Measurements from ENCODE around the gene HAPLN3. TPM values are rescaled to one million over a fixed set of nuclear protein-coding genes. Genes with fewer than 3 reads are reported as not detected.

The HAPLN3 gene
- polyA plus RNA-seq, 1 of the 3 experiments (the other 2 are of a cell fraction), result 9.7 TPM

- H3K4me2 ChIP-seq, result no peak overlapping the region
- POLR2A ChIA-PET, result no interaction called here
These were observed 49.7 kb downstream of the HAPLN3 start for GRCh38 chr15:88845616-88846015.

GRCh38 chr15:88844749-88845386, 50.5 kb downstream of the HAPLN3 start:
- H4K20me1 ChIP-seq (ENCODE audit: insufficient read depth), result no peaks in the 10 kb centered on the region
- H3K27me3 ChIP-seq (ENCODE audit: insufficient read depth), result no peaks in the 10 kb centered on the region; the same call in 1 of the 2 replicates
- no peaks in the 10 kb centered on the region for H3K9me2 ChIP-seq
- CTCF ChIA-PET, result interaction anchor here (1.0 to 1.5 kb wide), 2 partner anchors 10 kb away, joined by 4 read pairs; no protein-coding TSS in a partner anchor
- H3K27ac ChIP-seq (ENCODE audit: low read depth in 2 of 2, low read length in 1 of 2), result no peak overlapping the region
- H3K4me2 ChIP-seq, result no peak overlapping the region
- H3K4me3 ChIP-seq (ENCODE audit: low read depth in 2 of 2, low read length in 1 of 2), result no peak overlapping the region
- H3K79me2 ChIP-seq (ENCODE audit: insufficient read depth), result no peaks in the 10 kb centered on the region
- H2AFZ ChIP-seq (ENCODE audit: low read depth), result no peak overlapping the region
- POLR2A ChIA-PET, result no interaction called here
- no peaks in the 10 kb centered on the region for H3K36me3 ChIP-seq (replicated peaks in 1 of 2; ENCODE audit: control insufficient read depth in 1 of 2, insufficient read depth in 2 of 2, low read length in 1 of 2)
- H3K4me1 ChIP-seq (ENCODE audit: control insufficient read depth in 1 of 2, insufficient read depth in 2 of 2, low read depth in 1 of 2, low read length in 1 of 2), result no peaks in the 10 kb centered on the region; a peak in 1 of 4 replicates
- DNase-seq, result no peak
- no peaks in the 10 kb centered on the region for H3F3A ChIP-seq (replicated peaks; ENCODE audit: insufficient read depth)
- H3K9me3 ChIP-seq, result no peaks in the 10 kb centered on the region
- WGBS (ENCODE audit: low lambda C conversion rate), result 19% methylated on average over 5 of the region's 5 CpGs
- no peak for TF ChIP-seq SIN3A (IDR thresholded peaks at IDR 0.05; ENCODE audit: borderline replicate concordance, low read depth, low read length)
- no peak for TF ChIP-seq JUND (IDR thresholded peaks at IDR 0.05)
- TF ChIP-seq TEAD4 (IDR thresholded peaks at IDR 0.05; ENCODE audit: borderline replicate concordance, insufficient read depth), result no peak
- no peak for TF ChIP-seq RXRA (IDR thresholded peaks at IDR 0.05; ENCODE audit: borderline replicate concordance, low read depth)
- no peak for TF ChIP-seq CTCF (IDR thresholded peaks at IDR 0.05)
- no peak for TF ChIP-seq FOXJ3 (CRISPR knock-in tag; IDR thresholded peaks at IDR 0.05)
- no peak for TF ChIP-seq IRF3 (IDR thresholded peaks at IDR 0.05; ENCODE audit: low read depth, low read length)
- TF ChIP-seq YY1 (IDR thresholded peaks at IDR 0.05; ENCODE audit: low read depth), result no peak
- no peak for TF ChIP-seq TCF12 (IDR thresholded peaks at IDR 0.05)
- TF ChIP-seq USF2 (IDR thresholded peaks at IDR 0.05; ENCODE audit: borderline replicate concordance, low read depth, low read length), result no peak
- TF ChIP-seq RFX5 (IDR thresholded peaks at IDR 0.05; ENCODE audit: low read length), result no peak
- TF ChIP-seq MAX (IDR thresholded peaks at IDR 0.05; ENCODE audit: low read depth), result no peak
- TF ChIP-seq RAD21 (IDR thresholded peaks at IDR 0.05; ENCODE audit: low read length), result no peak
- no peak for TF ChIP-seq GATA2 (CRISPR knock-in tag; IDR thresholded peaks at IDR 0.05)
- TF ChIP-seq MEF2A (IDR thresholded peaks at IDR 0.05; ENCODE audit: borderline replicate concordance, low read depth), result no peak
- no peak for TF ChIP-seq ZBTB33 (IDR thresholded peaks at IDR 0.05; ENCODE audit: borderline replicate concordance, low read depth)
- no peak for TF ChIP-seq FOXM1 (IDR thresholded peaks at IDR 0.05; ENCODE audit: low read depth)
- H3K9ac ChIP-seq, result no peak overlapping the region

More at GRCh38 chr15:88845616-88846015, 49.7 kb downstream of the HAPLN3 start:
- CTCF ChIA-PET, result interaction anchor here (1.0 kb wide), 1 partner anchor 11 kb away, joined by 4 read pairs; no protein-coding TSS in a partner anchor
- Histone ChIP-seq H3F3A (replicated peaks; ENCODE audit: insufficient read depth) (no peaks in the 10 kb centered on the region), H2AFZ (ENCODE audit: low read depth) (no peak overlapping the region), H3K27ac (ENCODE audit: low read depth in 2 of 2, low read length in 1 of 2) (no peak overlapping the region), H3K36me3 (replicated peaks in 1 of 2; ENCODE audit: control insufficient read depth in 1 of 2, insufficient read depth in 2 of 2, low read length in 1 of 2) (no peaks in the 10 kb centered on the region), H4K20me1 (ENCODE audit: insufficient read depth) (no peaks in the 10 kb centered on the region), H3K9ac (no peak overlapping the region), H3K4me1 (ENCODE audit: control insufficient read depth in 1 of 2, insufficient read depth in 2 of 2, low read depth in 1 of 2, low read length in 1 of 2) (no peaks in the 10 kb centered on the region; a peak in 1 of 4 replicates), H3K4me3 (ENCODE audit: low read depth in 2 of 2, low read length in 1 of 2) (no peak overlapping the region), H3K27me3 (ENCODE audit: insufficient read depth) (no peaks in the 10 kb centered on the region; the same call in 1 of the 2 replicates), H3K9me3 (no peaks in the 10 kb centered on the region), H3K9me2 (no peaks in the 10 kb centered on the region), H3K79me2 (ENCODE audit: insufficient read depth) (no peaks in the 10 kb centered on the region)
- TF ChIP-seq SIN3A (IDR thresholded peaks at IDR 0.05; ENCODE audit: borderline replicate concordance, low read depth, low read length), result no peak
- 65% methylated on average over 10 of the region's 15 CpGs for WGBS (ENCODE audit: low lambda C conversion rate)
- no peak for DNase-seq

Data from SK-N-SH (cell line).